Thyroid gland (tissue), 4 donors: ENCODE results near the gene PEX7.

Experiments
- CTCF ChIP-seq, 6 experiments: fragments of 200-600 bp in 3 of 6; fragments of 450-650 bp in 3 of 6; sonication (generic) in 3 of 6; IDR thresholded peaks; one replicate each; pipeline ENCODE4 v1.5.1; 2016 to 2019; ENCODE audit warnings: antibody characterized with exemption in 6 of 6, mild to moderate bottlenecking in 2 of 6, inconsistent platforms in 1 of 6, moderate library complexity in 1 of 6
- POLR2A ChIP-seq, 2 donors: fragments of 450-650 bp; IDR thresholded peaks; one replicate each; pipeline ENCODE4 v1.6.1; 2017; ENCODE audit warnings: antibody characterized with exemption in 2 of 2, mild to moderate bottlenecking in 2 of 2, moderate library complexity in 1 of 2

DNA sequence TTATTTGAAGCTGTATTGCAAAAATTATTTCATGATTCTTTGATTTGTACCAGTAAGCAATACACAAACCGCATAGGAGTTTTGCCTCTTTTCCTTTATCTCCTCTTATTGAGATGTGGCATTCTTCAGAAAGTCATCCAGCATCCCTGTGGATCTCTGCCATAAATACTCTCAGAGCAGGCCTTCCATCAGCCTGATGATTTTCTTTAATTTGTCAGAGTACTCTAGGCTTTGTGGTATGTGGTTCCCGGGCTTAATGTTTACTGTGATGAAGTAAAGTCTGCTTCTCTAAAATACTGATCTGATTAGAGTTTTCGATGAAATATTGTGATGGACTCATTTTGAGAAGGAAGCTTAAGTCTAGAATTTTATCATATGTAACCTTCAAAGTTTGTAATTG, 68.6 kb downstream of the PEX7 start:
- TF ChIP-seq CTCF (IDR thresholded peaks at IDR 0.05) (no peak), POLR2A (IDR thresholded peaks at IDR 0.05) (no peak)
